ENCODE measurements around the gene NRIP1.

NRIP1 gene

GRCh38 chr21:15064576-15065391, at the start of gene NRIP1:
TSS of gene NRIP1 (minus strand) at chr21:15065000. CDS start at chr21:14968192, 96,808 bp downstream.
- peak; percentile 81 for DNase-seq

- DNase-seq: no peak
Measured at GRCh38 chr21:15112858-15113257, 48.1 kb upstream of the NRIP1 start.

GRCh38 chr21:15108801-15109200, 44.0 kb upstream of the NRIP1 start:
- no peak for DNase-seq

GRCh38 chr21:15104470-15104869, 39.7 kb upstream of the NRIP1 start:
- no peak for DNase-seq

GRCh38 chr21:15098908-15099307, 34.1 kb upstream of the NRIP1 start:
- no peak for DNase-seq

GRCh38 chr21:15098181-15098580, 33.4 kb upstream of the NRIP1 start:
- no peak for DNase-seq

GRCh38 chr21:15097580-15097979, 32.8 kb upstream of the NRIP1 start:
- no peak for DNase-seq

- no peak for DNase-seq
Measured at GRCh38 chr21:15096146-15096545, 31.3 kb upstream of the NRIP1 start.

- DNase-seq: no peak
Measured at GRCh38 chr21:15095326-15095725, 30.5 kb upstream of the NRIP1 start.

GRCh38 chr21:15094706-15095105, 29.9 kb upstream of the NRIP1 start:
- no peak for DNase-seq

- no peak for DNase-seq
Measured at GRCh38 chr21:15093216-15093615, 28.4 kb upstream of the NRIP1 start.

- no peak for DNase-seq
Measured at GRCh38 chr21:15092745-15093144, 27.9 kb upstream of the NRIP1 start.

GRCh38 chr21:15090390-15090789, 25.6 kb upstream of the NRIP1 start:
- DNase-seq: no peak

- no peak for DNase-seq
Measured at GRCh38 chr21:15088488-15088887, 23.7 kb upstream of the NRIP1 start.

GRCh38 chr21:15084668-15085067, 19.9 kb upstream of the NRIP1 start:
- DNase-seq: no peak

- DNase-seq: no peak
Measured at GRCh38 chr21:15080526-15080925, 15.7 kb upstream of the NRIP1 start.

GRCh38 chr21:15079269-15079668, 14.5 kb upstream of the NRIP1 start:
- no peak for DNase-seq

GRCh38 chr21:15078180-15078579, 13.4 kb upstream of the NRIP1 start:
- DNase-seq: no peak

GRCh38 chr21:15077529-15078145, 12.8 kb upstream of the NRIP1 start:
- no peak for DNase-seq

GRCh38 chr21:15076730-15077129, 11.9 kb upstream of the NRIP1 start:
- no peak for DNase-seq

GRCh38 chr21:15071009-15071408, 6.2 kb upstream of the NRIP1 start:
- DNase-seq: no peak

GRCh38 chr21:15066123-15066575, 1.3 kb upstream of the NRIP1 start:
- DNase-seq: no peak

GRCh38 chr21:15065392-15066122, 757 bp upstream of the NRIP1 start:
- peak; percentile 57 for DNase-seq

Data from activated CD4-positive, CD25-positive, alpha-beta regulatory T cell treated with anti-CD3 and anti-CD28 coated beads, Interleukin-2, amount 50 U/mL, for 72 hours (primary cell).